GM23338 (cell line): ENCODE results near the gene RIN3. TPM values are rescaled to one million over a fixed set of nuclear protein-coding genes. Genes with fewer than 3 reads are reported as not detected.

Experiments
- ATAC-seq: fragments of 200-7000 bp; cut with Tn5 transposase; 3 replicates; pipeline ENCODE4 v1.9.1; 2020
- DNase-seq: peaks from one replicate; pipeline ENCODE4 v3.0.0-alpha.2; 2015; ENCODE audit warnings: low spot score
- H2AFZ ChIP-seq: fragments of 200-600 bp; sonication (generic); 2 replicates; pipeline ENCODE4 v1.8.0; 2016; ENCODE audit warnings: antibody characterized with exemption, mild to moderate bottlenecking, moderate library complexity
- H3F3A ChIP-seq: fragments of 200-600 bp; sonication (generic); replicated peaks from 2 replicates; pipeline ENCODE4 v1.8.0; 2017; ENCODE audit warnings: antibody characterized with exemption, mixed run types, low read depth
- H3K27ac ChIP-seq: fragments of 200-600 bp; sonication (generic); 2 replicates; pipeline ENCODE4 v1.6.1; 2016; ENCODE audit warnings: low read depth
- H3K27me3 ChIP-seq: fragments of 200-600 bp; sonication (generic); 2 replicates; pipeline ENCODE4 v1.8.0; 2016; ENCODE audit warnings: mild to moderate bottlenecking, mixed run types, moderate library complexity; ENCODE audit not compliant: insufficient read depth
- H3K36me3 ChIP-seq: fragments of 200-600 bp; sonication (generic); 2 replicates; pipeline ENCODE4 v1.8.0; 2016; ENCODE audit warnings: mild to moderate bottlenecking; ENCODE audit not compliant: insufficient read depth
- H3K4me1 ChIP-seq: fragments of 200-600 bp; sonication (generic); 2 replicates; pipeline ENCODE4 v1.8.0; 2016; ENCODE audit warnings: mild to moderate bottlenecking, moderate library complexity; ENCODE audit not compliant: insufficient read depth
- H3K4me2 ChIP-seq: fragments of 200-600 bp; sonication (generic); 2 replicates; pipeline ENCODE4 v1.7.1; 2017; ENCODE audit warnings: mixed run types
- H3K4me3 ChIP-seq: fragments of 200-600 bp; sonication (generic); 2 replicates; pipeline ENCODE4 v1.6.1; 2016; ENCODE audit warnings: mixed run types
- H3K79me2 ChIP-seq: fragments of 200-600 bp; sonication (generic); replicated peaks from 2 replicates; pipeline ENCODE4 v1.8.0; 2017; ENCODE audit warnings: mild to moderate bottlenecking; ENCODE audit not compliant: insufficient read depth
- H3K9me2 ChIP-seq: fragments of 200-600 bp; sonication (generic); 2 replicates; pipeline ENCODE4 v1.8.0; 2017; ENCODE audit not compliant: insufficient read depth
- H4K20me1 ChIP-seq: fragments of 200-600 bp; sonication (generic); replicated peaks from 2 replicates; pipeline ENCODE4 v1.8.0; 2017; ENCODE audit warnings: mild to moderate bottlenecking; ENCODE audit not compliant: insufficient read depth
- H3K27ac Mint-ChIP-seq: 2 replicates; pipeline ENCODE4 v1.8.0; 2020; ENCODE audit warnings: inconsistent platforms, mild to moderate bottlenecking, moderate library complexity, mixed read lengths
- H3K27me3 Mint-ChIP-seq: 3 replicates; pipeline ENCODE4 v1.8.0; 2022; ENCODE audit warnings: low read depth, mild to moderate bottlenecking, moderate library complexity, mixed read lengths, inconsistent platforms; ENCODE audit not compliant: insufficient read depth, poor library complexity
- H3K36me3 Mint-ChIP-seq: 3 replicates; pipeline ENCODE4 v1.8.0; 2021; ENCODE audit warnings: low read depth, mild to moderate bottlenecking, inconsistent platforms, moderate library complexity, mixed read lengths
- H3K4me1 Mint-ChIP-seq: 3 replicates; pipeline ENCODE4 v1.8.0; 2020; ENCODE audit warnings: mild to moderate bottlenecking, inconsistent platforms, mixed read lengths
- H3K4me3 Mint-ChIP-seq: 3 replicates; pipeline ENCODE4 v1.8.0; 2021; ENCODE audit warnings: moderate library complexity, mild to moderate bottlenecking, inconsistent platforms, mixed read lengths
- H3K9me3 Mint-ChIP-seq: 3 replicates; pipeline ENCODE4 v1.8.0; 2020; ENCODE audit warnings: moderate library complexity, mild to moderate bottlenecking, inconsistent platforms, mixed read lengths
- CREB1 ChIP-seq: fragments of 250-450 bp; sonication (Bioruptor Pico); IDR thresholded peaks from 2 replicates; pipeline ENCODE4 v1.5.0; 2020; ENCODE audit warnings: low read depth, mild to moderate bottlenecking, moderate library complexity
- CTCF ChIP-seq, 2 experiments: fragments of 200-600 bp in 1 of 2; sonication (generic) in 1 of 2; conservative IDR thresholded peaks; 2 replicates each; pipeline versions ENCODE4 v1.5.1 to v1.6.1; 2016 to 2017; ENCODE audit warnings: antibody characterized with exemption in 2 of 2, low read depth in 2 of 2, mild to moderate bottlenecking in 2 of 2, moderate library complexity in 1 of 2
- ETS1 ChIP-seq: IDR thresholded peaks from 2 replicates; pipeline ENCODE4 v1.6.1; 2016; ENCODE audit warnings: antibody characterized with exemption
- EZH2 ChIP-seq: fragments of 200-600 bp; sonication (generic); IDR thresholded peaks from one replicate; pipeline ENCODE4 v1.8.0; 2017; ENCODE audit warnings: antibody characterized with exemption, mild to moderate bottlenecking, low read depth; ENCODE audit not compliant: unreplicated experiment
- JUNB ChIP-seq: IDR thresholded peaks from one replicate; pipeline ENCODE4 v1.6.1; 2016; ENCODE audit warnings: antibody characterized with exemption; ENCODE audit not compliant: unreplicated experiment
- NANOG ChIP-seq: IDR thresholded peaks from 2 replicates; pipeline ENCODE4 v1.6.1; 2016; ENCODE audit warnings: antibody characterized with exemption, borderline replicate concordance
- POLR2AphosphoS5 ChIP-seq: IDR thresholded peaks from 2 replicates; pipeline ENCODE4 v1.6.1; 2016; ENCODE audit warnings: antibody characterized with exemption, low read depth
- STAT1 ChIP-seq: IDR thresholded peaks from one replicate; pipeline ENCODE4 v1.6.1; 2016; ENCODE audit warnings: antibody characterized with exemption; ENCODE audit not compliant: unreplicated experiment
- ZNF114 ChIP-seq: fragments of 250-450 bp; sonication (Bioruptor Pico); IDR thresholded peaks from 2 replicates; pipeline ENCODE4 v1.5.0; 2020; ENCODE audit warnings: mild to moderate bottlenecking, moderate library complexity
- ZNF331 ChIP-seq: fragments of 250-450 bp; sonication (Bioruptor Pico); IDR thresholded peaks from 2 replicates; pipeline ENCODE4 v1.5.0; 2020; ENCODE audit warnings: low read depth, mild to moderate bottlenecking, moderate library complexity
- polyA plus RNA-seq: library from polyadenylated mRNA; unstranded; fragments of >200 nt; fragmentation: Nextera tagmentation; extraction: Ambion mirVana; gene quantifications from 2 replicates; pipeline ENCODE4 v1.2.1, GENCODE V29; 2016
- total RNA-seq: library from RNA; depleted of rRNA; stranded (reverse); fragments of >200 nt; shearing (Covaris generic); gene quantifications from 2 replicates; pipeline ENCODE4 v1.2.3, GENCODE V29; 2014
- TF ChIP-seq, protein P1 (sequence below): IDR thresholded peaks from one replicate; pipeline ENCODE4 v1.6.1; 2018; ENCODE audit warnings: antibody characterized with exemption; ENCODE audit not compliant: unreplicated experiment
- TF ChIP-seq, protein P2 (sequence below): fragments of 250-450 bp; sonication (Bioruptor Pico); IDR thresholded peaks from 2 replicates; pipeline ENCODE4 v1.5.0; 2020; ENCODE audit warnings: mild to moderate bottlenecking, moderate library complexity

Gene RIN3
- total and polyA plus RNA-seq, 2 experiments from 2014 or later: 0.97 to 1.5 TPM

DNA sequence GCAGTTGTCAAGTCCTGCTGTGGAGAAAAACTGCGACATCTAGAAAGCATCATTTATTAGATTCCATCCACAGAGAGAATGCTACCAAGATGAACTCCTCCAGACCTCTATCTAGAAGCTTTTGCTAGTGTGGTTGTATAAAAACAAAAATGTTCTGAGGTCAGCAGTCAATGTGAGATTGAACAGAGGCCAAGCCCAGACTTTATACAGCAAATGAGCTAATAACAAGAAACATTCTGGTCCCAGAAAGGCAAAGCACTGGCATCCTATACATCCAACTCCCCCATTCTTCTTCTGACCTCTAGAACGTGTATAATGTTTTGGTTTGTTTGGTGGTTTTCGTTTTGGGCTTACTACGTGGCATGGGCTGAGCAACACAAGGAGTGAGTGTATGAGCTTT lies 26.7 kb upstream of the RIN3 start:
- H3K4me1 Mint-ChIP-seq: peaks cover 8% of the 10 kb centered on the region
- TF ChIP-seq, protein P1, sequence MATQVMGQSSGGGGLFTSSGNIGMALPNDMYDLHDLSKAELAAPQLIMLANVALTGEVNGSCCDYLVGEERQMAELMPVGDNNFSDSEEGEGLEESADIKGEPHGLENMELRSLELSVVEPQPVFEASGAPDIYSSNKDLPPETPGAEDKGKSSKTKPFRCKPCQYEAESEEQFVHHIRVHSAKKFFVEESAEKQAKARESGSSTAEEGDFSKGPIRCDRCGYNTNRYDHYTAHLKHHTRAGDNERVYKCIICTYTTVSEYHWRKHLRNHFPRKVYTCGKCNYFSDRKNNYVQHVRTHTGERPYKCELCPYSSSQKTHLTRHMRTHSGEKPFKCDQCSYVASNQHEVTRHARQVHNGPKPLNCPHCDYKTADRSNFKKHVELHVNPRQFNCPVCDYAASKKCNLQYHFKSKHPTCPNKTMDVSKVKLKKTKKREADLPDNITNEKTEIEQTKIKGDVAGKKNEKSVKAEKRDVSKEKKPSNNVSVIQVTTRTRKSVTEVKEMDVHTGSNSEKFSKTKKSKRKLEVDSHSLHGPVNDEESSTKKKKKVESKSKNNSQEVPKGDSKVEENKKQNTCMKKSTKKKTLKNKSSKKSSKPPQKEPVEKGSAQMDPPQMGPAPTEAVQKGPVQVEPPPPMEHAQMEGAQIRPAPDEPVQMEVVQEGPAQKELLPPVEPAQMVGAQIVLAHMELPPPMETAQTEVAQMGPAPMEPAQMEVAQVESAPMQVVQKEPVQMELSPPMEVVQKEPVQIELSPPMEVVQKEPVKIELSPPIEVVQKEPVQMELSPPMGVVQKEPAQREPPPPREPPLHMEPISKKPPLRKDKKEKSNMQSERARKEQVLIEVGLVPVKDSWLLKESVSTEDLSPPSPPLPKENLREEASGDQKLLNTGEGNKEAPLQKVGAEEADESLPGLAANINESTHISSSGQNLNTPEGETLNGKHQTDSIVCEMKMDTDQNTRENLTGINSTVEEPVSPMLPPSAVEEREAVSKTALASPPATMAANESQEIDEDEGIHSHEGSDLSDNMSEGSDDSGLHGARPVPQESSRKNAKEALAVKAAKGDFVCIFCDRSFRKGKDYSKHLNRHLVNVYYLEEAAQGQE: no peak
- no peak for TF ChIP-seq ETS1
- no peak for TF ChIP-seq ZNF114 (CRISPR knock-in tag)
- no peak for TF ChIP-seq JUNB
- TF ChIP-seq, protein P2, sequence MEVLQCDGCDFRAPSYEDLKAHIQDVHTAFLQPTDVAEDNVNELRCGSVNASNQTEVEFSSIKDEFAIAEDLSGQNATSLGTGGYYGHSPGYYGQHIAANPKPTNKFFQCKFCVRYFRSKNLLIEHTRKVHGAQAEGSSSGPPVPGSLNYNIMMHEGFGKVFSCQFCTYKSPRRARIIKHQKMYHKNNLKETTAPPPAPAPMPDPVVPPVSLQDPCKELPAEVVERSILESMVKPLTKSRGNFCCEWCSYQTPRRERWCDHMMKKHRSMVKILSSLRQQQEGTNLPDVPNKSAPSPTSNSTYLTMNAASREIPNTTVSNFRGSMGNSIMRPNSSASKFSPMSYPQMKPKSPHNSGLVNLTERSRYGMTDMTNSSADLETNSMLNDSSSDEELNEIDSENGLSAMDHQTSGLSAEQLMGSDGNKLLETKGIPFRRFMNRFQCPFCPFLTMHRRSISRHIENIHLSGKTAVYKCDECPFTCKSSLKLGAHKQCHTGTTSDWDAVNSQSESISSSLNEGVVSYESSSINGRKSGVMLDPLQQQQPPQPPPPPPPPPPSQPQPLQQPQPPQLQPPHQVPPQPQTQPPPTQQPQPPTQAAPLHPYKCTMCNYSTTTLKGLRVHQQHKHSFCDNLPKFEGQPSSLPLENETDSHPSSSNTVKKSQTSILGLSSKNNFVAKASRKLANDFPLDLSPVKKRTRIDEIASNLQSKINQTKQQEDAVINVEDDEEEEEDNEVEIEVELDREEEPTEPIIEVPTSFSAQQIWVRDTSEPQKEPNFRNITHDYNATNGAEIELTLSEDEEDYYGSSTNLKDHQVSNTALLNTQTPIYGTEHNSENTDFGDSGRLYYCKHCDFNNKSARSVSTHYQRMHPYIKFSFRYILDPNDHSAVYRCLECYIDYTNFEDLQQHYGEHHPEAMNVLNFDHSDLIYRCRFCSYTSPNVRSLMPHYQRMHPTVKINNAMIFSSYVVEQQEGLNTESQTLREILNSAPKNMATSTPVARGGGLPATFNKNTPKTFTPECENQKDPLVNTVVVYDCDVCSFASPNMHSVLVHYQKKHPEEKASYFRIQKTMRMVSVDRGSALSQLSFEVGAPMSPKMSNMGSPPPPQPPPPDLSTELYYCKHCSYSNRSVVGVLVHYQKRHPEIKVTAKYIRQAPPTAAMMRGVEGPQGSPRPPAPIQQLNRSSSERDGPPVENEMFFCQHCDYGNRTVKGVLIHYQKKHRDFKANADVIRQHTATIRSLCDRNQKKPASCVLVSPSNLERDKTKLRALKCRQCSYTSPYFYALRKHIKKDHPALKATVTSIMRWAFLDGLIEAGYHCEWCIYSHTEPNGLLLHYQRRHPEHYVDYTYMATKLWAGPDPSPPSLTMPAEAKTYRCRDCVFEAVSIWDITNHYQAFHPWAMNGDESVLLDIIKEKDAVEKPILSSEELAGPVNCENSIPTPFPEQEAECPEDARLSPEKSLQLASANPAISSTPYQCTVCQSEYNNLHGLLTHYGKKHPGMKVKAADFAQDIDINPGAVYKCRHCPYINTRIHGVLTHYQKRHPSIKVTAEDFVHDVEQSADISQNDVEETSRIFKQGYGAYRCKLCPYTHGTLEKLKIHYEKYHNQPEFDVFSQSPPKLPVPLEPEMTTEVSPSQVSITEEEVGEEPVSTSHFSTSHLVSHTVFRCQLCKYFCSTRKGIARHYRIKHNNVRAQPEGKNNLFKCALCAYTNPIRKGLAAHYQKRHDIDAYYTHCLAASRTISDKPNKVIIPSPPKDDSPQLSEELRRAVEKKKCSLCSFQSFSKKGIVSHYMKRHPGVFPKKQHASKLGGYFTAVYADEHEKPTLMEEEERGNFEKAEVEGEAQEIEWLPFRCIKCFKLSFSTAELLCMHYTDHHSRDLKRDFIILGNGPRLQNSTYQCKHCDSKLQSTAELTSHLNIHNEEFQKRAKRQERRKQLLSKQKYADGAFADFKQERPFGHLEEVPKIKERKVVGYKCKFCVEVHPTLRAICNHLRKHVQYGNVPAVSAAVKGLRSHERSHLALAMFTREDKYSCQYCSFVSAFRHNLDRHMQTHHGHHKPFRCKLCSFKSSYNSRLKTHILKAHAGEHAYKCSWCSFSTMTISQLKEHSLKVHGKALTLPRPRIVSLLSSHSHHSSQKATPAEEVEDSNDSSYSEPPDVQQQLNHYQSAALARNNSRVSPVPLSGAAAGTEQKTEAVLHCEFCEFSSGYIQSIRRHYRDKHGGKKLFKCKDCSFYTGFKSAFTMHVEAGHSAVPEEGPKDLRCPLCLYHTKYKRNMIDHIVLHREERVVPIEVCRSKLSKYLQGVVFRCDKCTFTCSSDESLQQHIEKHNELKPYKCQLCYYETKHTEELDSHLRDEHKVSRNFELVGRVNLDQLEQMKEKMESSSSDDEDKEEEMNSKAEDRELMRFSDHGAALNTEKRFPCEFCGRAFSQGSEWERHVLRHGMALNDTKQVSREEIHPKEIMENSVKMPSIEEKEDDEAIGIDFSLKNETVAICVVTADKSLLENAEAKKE (CRISPR knock-in tag): no peak
- TF ChIP-seq ZNF331: no peak
- TF ChIP-seq EZH2: no peak
- no peak for TF ChIP-seq NANOG
- no peak for TF ChIP-seq POLR2AphosphoS5
- no peak for TF ChIP-seq CTCF (conservative IDR thresholded peaks at IDR 0.05; ENCODE audit: low read depth in 2 of 2)
- TF ChIP-seq CREB1 (CRISPR knock-in tag): no peak
- TF ChIP-seq STAT1: no peak
- no peak for DNase-seq

More for the DNA sequence above, 26.7 kb upstream of the RIN3 start:
- no peaks in the 10 kb centered on the region for H3K27me3 ChIP-seq
- Mint-ChIP-seq H3K36me3 (no peaks in the 10 kb centered on the region; the same call in 2 of the 3 replicates), H3K27me3 (peaks cover 12% of the 10 kb centered on the region), H3K27ac (no peak overlapping the region), H3K9me3 (no peaks in the 10 kb centered on the region; the same call in 2 of the 3 replicates), H3K4me3 (no peak overlapping the region)
- H3K36me3 ChIP-seq: no peaks in the 10 kb centered on the region
- H4K20me1 ChIP-seq: no peaks in the 10 kb centered on the region
- H3K4me3 ChIP-seq: no peak overlapping the region
- no peaks in the 10 kb centered on the region for H3K79me2 ChIP-seq
- no peak overlapping the region for H3K4me2 ChIP-seq
- ATAC-seq: no peak
- H3K4me1 ChIP-seq: no peaks in the 10 kb centered on the region
- H2AFZ ChIP-seq: no peak overlapping the region
- H3F3A ChIP-seq: no peaks in the 10 kb centered on the region
- no peaks in the 10 kb centered on the region for H3K9me2 ChIP-seq
- H3K27ac ChIP-seq: no peak overlapping the region
